ENCODE measurements around the gene CDH10. TPM values are rescaled to one million over a fixed set of nuclear protein-coding genes. Genes with fewer than 3 reads are reported as not detected.

The CDH10 gene
- total RNA-seq, 1 donor from 2014 or later, result 0.38 TPM

DNA sequence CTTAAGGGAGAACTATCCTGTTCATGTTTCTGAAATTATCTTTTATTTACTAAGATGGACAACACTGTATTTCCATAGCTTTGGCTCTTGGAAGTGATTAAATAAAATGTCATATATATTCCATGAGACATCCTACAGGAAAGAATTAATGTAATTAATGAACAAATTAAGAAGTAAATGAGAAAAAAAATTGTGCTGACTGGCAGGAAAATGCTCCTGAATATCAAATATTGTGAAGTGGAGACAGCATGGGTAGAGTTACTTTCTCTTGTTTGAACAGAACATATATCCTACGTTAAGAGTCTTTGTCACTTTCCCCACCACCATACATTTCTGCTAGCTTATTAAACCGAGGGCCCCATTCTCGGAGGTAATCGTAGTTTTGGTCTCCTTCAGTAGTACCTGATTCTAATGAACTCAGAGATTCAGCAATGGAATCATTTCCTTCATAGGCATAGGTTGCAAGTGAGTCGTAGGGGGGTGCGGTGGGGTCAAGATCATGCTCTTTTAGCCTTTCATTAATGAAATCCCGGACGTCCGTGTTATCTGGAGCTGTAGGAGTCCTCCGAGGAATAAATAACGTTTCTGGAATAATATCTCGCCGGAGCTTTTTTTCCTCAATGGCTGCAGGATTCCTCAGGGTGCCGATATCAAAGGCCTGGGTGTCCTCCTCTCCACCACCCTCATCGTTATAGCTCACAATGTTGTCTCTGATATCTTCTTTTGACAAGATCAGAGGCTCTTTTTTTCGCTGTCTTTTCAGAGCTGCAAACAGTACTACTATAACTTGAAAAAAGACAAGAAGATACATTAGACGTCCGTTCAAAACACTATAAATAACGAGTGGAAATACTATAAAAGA lies 157.2 kb downstream of the CDH10 start:
- no peak for DNase-seq (ENCODE audit: low read depth)
- TF ChIP-seq, protein P1, sequence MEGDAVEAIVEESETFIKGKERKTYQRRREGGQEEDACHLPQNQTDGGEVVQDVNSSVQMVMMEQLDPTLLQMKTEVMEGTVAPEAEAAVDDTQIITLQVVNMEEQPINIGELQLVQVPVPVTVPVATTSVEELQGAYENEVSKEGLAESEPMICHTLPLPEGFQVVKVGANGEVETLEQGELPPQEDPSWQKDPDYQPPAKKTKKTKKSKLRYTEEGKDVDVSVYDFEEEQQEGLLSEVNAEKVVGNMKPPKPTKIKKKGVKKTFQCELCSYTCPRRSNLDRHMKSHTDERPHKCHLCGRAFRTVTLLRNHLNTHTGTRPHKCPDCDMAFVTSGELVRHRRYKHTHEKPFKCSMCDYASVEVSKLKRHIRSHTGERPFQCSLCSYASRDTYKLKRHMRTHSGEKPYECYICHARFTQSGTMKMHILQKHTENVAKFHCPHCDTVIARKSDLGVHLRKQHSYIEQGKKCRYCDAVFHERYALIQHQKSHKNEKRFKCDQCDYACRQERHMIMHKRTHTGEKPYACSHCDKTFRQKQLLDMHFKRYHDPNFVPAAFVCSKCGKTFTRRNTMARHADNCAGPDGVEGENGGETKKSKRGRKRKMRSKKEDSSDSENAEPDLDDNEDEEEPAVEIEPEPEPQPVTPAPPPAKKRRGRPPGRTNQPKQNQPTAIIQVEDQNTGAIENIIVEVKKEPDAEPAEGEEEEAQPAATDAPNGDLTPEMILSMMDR (IDR thresholded peaks at IDR 0.05; ENCODE audit: insufficient read depth, low read length, poor library complexity, severe bottlenecking), result no peak
- H3K4me3 ChIP-seq (ENCODE audit: low read depth, low read length), result no peak overlapping the region
- no peaks in the 10 kb centered on the region for H3K27me3 ChIP-seq (ENCODE audit: control insufficient read depth, insufficient read depth, low read length)
- H3K36me3 ChIP-seq (ENCODE audit: control insufficient read depth, insufficient read depth, low read length), result no peaks in the 10 kb centered on the region

DNA sequence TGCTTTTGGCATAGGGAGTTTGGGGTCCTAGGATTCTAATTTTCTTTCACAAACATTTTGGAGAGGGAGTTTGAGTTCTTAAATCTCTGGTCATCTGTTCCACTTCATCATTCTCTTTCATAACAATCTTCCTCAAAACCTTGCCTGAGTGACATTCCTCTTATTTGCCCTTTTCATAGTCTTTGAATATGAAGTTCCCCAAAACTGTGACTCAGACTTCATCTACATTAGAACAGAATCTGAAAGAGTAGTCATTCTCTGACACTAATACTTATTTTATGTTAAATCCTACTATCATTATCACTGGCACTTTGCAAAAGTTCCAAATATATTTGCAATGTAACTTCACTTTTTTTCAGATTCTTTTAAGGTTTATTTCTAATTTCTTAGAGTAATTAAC lies 163.8 kb downstream of the CDH10 start:
- no peak for DNase-seq (ENCODE audit: low read depth)
- H3K36me3 ChIP-seq (ENCODE audit: control insufficient read depth, insufficient read depth, low read length), result no peaks in the 10 kb centered on the region
- no peaks in the 10 kb centered on the region for H3K27me3 ChIP-seq (ENCODE audit: control insufficient read depth, insufficient read depth, low read length)
- TF ChIP-seq, protein P1 (IDR thresholded peaks at IDR 0.05; ENCODE audit: insufficient read depth, low read length, poor library complexity, severe bottlenecking), result no peak
- H3K4me3 ChIP-seq (ENCODE audit: low read depth, low read length), result no peak overlapping the region

DNA sequence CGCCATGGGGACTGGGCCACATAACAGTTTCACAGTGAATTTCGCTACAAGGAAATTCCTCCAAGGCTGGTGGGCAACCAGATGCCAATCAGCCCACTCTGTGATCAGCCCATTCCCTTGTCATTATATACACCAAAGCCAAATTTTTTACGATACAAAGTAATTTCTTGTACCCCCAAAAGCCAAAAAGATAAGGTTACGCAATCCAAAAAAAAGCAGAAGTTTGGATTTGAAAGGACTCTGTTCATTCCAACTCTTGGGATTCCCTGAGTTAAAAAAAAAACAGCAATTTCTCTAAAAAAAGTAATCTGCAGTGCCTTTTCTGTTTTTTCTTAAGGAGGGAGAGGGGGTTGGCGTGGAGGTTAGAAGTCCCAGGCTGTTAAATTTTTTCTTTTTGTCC lies 166.8 kb downstream of the CDH10 start:
- DNase-seq (ENCODE audit: low read depth), result no peak
- H3K36me3 ChIP-seq (ENCODE audit: control insufficient read depth, insufficient read depth, low read length), result no peaks in the 10 kb centered on the region
- H3K4me3 ChIP-seq (ENCODE audit: low read depth, low read length), result no peak overlapping the region
- TF ChIP-seq, protein P1 (IDR thresholded peaks at IDR 0.05; ENCODE audit: insufficient read depth, low read length, poor library complexity, severe bottlenecking), result no peak
- H3K27me3 ChIP-seq (ENCODE audit: control insufficient read depth, insufficient read depth, low read length), result no peaks in the 10 kb centered on the region

DNA sequence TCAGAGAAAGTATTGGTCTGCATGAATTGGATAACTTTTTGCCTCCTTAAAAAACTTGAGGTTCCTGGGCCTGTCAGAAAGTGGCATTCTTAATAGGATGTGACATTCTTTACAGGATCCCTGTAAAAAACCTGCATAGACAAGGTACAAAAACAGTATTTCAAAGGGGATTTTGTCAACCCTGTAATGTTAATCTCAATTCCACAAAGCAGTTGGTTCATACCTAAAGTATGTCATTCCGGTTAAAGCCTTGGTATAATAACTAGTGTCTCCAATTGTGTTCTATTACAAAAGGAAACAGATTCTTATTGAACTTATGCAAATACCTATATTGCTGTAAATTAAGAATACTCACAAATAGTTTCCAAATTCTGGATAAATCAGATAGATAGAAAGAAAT lies 169.7 kb downstream of the CDH10 start:
- DNase-seq (ENCODE audit: low read depth), result no peak
- H3K4me3 ChIP-seq (ENCODE audit: low read depth, low read length), result no peak overlapping the region
- H3K27me3 ChIP-seq (ENCODE audit: control insufficient read depth, insufficient read depth, low read length), result no peaks in the 10 kb centered on the region
- TF ChIP-seq, protein P1 (IDR thresholded peaks at IDR 0.05; ENCODE audit: insufficient read depth, low read length, poor library complexity, severe bottlenecking), result no peak
- H3K36me3 ChIP-seq (ENCODE audit: control insufficient read depth, insufficient read depth, low read length), result no peaks in the 10 kb centered on the region

DNA sequence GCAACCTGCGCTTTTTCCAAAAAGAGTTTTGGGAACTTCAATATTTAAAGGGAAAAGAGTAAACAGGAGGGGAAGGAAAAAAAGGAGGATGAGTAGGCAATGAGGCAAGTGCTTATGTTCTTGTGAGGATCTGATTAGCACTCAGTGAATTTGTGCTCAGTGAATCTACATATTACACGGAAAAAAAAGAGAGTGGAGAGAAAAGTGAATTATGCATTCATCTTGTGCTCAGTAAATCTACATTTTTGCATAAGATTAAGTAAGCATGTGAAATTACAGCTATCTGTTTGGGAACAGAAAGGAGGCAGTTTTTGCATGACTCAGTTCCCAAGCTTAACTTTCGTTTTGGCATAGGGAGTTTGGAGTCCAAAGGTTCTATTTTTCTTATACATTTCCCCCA lies 170.1 kb downstream of the CDH10 start:
- no peak for DNase-seq (ENCODE audit: low read depth)
- H3K4me3 ChIP-seq (ENCODE audit: low read depth, low read length), result no peak overlapping the region
- no peaks in the 10 kb centered on the region for H3K36me3 ChIP-seq (ENCODE audit: control insufficient read depth, insufficient read depth, low read length)
- H3K27me3 ChIP-seq (ENCODE audit: control insufficient read depth, insufficient read depth, low read length), result no peaks in the 10 kb centered on the region
- TF ChIP-seq, protein P1 (IDR thresholded peaks at IDR 0.05; ENCODE audit: insufficient read depth, low read length, poor library complexity, severe bottlenecking), result no peak

DNA sequence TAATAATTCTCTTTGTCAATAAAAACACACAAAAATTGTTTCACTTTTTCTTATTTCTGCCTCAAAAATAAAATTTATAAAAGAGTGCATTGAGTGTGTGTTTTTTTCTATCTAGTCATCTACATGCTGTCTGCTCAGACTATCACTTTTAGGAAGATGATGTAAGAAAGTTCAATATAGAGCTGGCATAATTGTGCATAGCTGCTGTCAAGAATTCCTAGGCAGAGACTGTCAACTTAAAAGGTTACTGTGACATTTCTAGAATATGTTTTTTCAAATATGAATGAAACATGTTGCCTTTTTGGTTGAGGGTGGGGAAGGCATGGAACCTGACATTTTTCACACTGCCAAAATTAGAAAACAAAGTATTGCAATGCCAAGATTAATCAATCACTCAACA lies 172.3 kb downstream of the CDH10 start:
- H3K4me3 ChIP-seq (ENCODE audit: low read depth, low read length), result no peak overlapping the region
- no peak for DNase-seq (ENCODE audit: low read depth)
- TF ChIP-seq, protein P1 (IDR thresholded peaks at IDR 0.05; ENCODE audit: insufficient read depth, low read length, poor library complexity, severe bottlenecking), result no peak

More for the DNA sequence above, 172.3 kb downstream of the CDH10 start:
- no peaks in the 10 kb centered on the region for H3K36me3 ChIP-seq (ENCODE audit: control insufficient read depth, insufficient read depth, low read length)
- H3K27me3 ChIP-seq (ENCODE audit: control insufficient read depth, insufficient read depth, low read length), result no peaks in the 10 kb centered on the region
